ENCODE measurements around the gene NCOA1.

The NCOA1 gene

GRCh38 chr2:24644032-24644431 lies 153.0 kb downstream of the NCOA1 start:
- no peak for DNase-seq (ENCODE audit: low spot score)
- no peak for TF ChIP-seq CTCF (IDR thresholded peaks at IDR 0.05; ENCODE audit: borderline replicate concordance, control extremely low read depth, extremely low read depth, insufficient read depth, missing control alignments)
- in situ Hi-C loops (cut with MboI; ENCODE audit: low sequenced_read_pairs, unreplicated experiment): no loop called here

GRCh38 chr2:24650997-24651642 lies 160.1 kb downstream of the NCOA1 start:
- TF ChIP-seq CTCF (IDR thresholded peaks at IDR 0.05; ENCODE audit: borderline replicate concordance, control extremely low read depth, extremely low read depth, insufficient read depth, missing control alignments): no peak
- in situ Hi-C loops (cut with MboI; ENCODE audit: low sequenced_read_pairs, unreplicated experiment): no loop called here
- no peak for DNase-seq (ENCODE audit: low spot score)

GRCh38 chr2:24651643-24652003 lies 160.6 kb downstream of the NCOA1 start:
- in situ Hi-C loops (cut with MboI; ENCODE audit: low sequenced_read_pairs, unreplicated experiment): no loop called here
- TF ChIP-seq CTCF (IDR thresholded peaks at IDR 0.05; ENCODE audit: borderline replicate concordance, control extremely low read depth, extremely low read depth, insufficient read depth, missing control alignments): no peak
- DNase-seq (ENCODE audit: low spot score): no peak

GRCh38 chr2:24652265-24653182 lies 161.5 kb downstream of the NCOA1 start:
- no peak for DNase-seq (ENCODE audit: low spot score)
- in situ Hi-C loops (cut with MboI; ENCODE audit: low sequenced_read_pairs, unreplicated experiment): no loop called here
- TF ChIP-seq CTCF (IDR thresholded peaks at IDR 0.05; ENCODE audit: borderline replicate concordance, control extremely low read depth, extremely low read depth, insufficient read depth, missing control alignments): no peak

- DNase-seq (ENCODE audit: low spot score): no peak
- TF ChIP-seq CTCF (IDR thresholded peaks at IDR 0.05; ENCODE audit: borderline replicate concordance, control extremely low read depth, extremely low read depth, insufficient read depth, missing control alignments): no peak
- in situ Hi-C loops (cut with MboI; ENCODE audit: low sequenced_read_pairs, unreplicated experiment): no loop called here
These were observed 166.8 kb downstream of the NCOA1 start for GRCh38 chr2:24657818-24658217.

GRCh38 chr2:24658531-24659202 lies 167.6 kb downstream of the NCOA1 start:
- no peak for TF ChIP-seq CTCF (IDR thresholded peaks at IDR 0.05; ENCODE audit: borderline replicate concordance, control extremely low read depth, extremely low read depth, insufficient read depth, missing control alignments)
- no peak for DNase-seq (ENCODE audit: low spot score)
- in situ Hi-C loops (cut with MboI; ENCODE audit: low sequenced_read_pairs, unreplicated experiment): no loop called here

All from GM13976 (cell line).